SK-N-MC (cell line): Measurements from ENCODE around the gene CDH23.

Source experiments
- EZH2 ChIP-seq: fragments of 200-600 bp; sonication (generic); IDR thresholded peaks from one replicate; pipeline ENCODE4 v1.6.1; 2017; ENCODE audit warnings: antibody characterized with exemption
- POLR2AphosphoS5 ChIP-seq: IDR thresholded peaks from 2 replicates; pipeline ENCODE4 v1.6.1; 2012; ENCODE audit warnings: mild to moderate bottlenecking, low read depth, low read length, borderline replicate concordance

GRCh38 chr10:71688256-71688655 is 291.5 kb downstream of the CDH23 start:
- no peak for TF ChIP-seq EZH2
- no peak for TF ChIP-seq POLR2AphosphoS5
